ENCODE data around the gene MBOAT2. TPM values are rescaled to one million over a fixed set of nuclear protein-coding genes. Genes with fewer than 3 reads are reported as not detected.

The MBOAT2 gene
- total RNA-seq, 1 donor from 2014 or later, result 40.3 TPM

DNA sequence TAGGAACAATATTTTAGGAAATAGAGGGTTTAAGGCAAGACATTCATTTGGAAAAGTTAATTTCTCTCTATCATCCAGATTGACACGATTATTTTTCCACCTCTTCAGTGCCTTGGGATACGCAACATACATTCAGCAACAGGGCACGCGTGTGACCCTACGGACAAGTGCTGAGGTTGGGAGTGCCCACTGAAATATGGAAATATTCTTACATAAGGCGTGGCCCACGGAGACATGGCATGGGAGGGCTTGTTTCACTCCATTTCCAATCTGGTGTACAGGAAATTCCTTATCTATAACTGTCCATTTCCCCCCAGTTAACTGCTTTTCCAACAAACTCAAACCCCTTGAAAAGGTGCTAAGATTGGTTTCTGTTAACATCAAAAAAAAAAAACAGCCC, 145.2 kb downstream of the MBOAT2 start:
- DNase-seq, result no peak

- no peak for DNase-seq
Measured at GRCh38 chr2:8857709-8858108, 145.8 kb downstream of the MBOAT2 start.

DNA sequence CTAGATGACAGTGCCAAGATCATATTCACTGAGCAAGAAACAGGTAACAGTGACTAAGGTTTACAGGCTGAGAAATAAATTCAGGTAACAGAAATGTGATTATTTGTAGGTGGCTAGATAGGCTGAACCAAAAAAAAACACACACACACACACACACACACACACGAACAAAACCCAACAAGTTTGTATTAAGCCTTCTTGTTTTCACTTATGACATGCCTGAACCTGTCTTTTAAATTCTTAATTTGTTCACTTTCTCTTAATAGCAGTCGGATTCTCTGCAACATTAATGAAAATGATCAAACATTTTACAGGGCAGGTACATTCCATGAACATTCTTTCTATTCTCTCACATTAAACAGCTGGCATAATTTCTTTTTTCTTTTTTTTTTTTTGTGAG, 147.3 kb downstream of the MBOAT2 start:
- no peak for DNase-seq

DNA sequence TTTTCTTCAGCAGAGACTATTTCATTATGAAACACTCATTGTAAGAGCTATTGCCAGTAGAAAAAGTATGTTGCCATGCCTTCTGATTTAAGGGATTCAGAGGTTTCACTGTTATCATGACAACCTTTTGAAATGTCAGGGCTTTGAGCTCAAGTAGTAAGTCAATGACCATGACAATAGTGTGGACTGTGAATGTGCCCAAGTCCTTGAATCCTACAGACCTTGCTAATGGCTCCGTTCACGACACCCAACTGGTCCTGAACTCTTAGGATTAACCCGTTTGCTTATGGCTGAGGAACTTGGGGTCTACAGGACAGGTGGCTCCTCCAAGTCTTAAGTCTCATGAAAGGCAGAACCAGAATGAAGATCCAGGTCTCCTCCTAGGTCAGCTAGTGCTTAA, 148.5 kb downstream of the MBOAT2 start:
- DNase-seq, result no peak

DNA sequence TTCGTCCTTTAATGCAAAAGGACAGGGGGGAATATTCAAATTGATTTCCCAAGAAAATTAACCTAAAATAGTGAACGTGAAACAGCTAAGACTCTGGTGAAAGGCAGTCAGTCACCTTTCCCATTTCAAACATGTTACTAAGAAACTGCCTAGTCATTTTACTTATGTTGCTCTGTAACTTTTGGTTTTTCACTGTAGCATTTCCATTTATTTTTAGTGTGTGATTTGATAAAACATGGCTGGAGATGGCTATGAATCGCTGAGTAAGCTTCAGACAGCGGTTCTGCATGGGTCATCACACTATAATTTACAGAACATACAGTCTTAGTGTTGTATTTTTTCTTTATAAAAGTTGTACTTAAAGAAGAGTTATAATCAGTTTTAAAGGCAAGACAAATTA, 150.1 kb downstream of the MBOAT2 start:
- DNase-seq, result no peak

- DNase-seq, result no peak
Measured at GRCh38 chr2:8851811-8852560, 151.5 kb downstream of the MBOAT2 start.

DNA sequence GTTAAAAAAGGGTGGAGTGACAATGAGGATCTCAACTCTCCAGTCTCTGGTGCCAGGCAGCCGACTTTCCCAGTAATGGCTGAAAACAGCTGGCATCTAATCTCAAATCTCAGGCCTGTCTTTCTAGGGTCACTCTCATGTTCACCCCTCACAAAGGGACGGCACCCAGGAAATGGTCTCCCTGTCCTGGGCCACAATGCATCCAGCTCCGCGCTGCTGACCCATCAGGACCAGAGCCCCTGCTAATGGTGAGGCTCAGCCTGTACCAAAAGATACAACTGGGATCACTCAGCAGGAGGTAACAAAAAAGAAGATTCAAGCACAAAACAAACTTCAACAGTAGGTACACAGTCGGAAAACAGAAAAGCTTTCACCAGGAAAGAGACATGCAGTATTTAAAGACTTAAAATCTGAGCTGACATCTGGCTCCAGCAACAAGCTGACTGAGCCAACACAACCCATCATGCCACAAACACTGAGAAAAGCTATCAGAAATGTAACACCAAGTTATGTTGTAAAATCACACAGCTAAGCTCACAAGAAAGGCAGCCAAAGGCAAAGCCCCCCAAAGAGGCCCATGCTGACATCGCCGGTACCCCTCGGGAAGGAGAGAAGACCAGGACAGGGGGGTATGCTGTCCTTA, 152.5 kb downstream of the MBOAT2 start:
- no peak for DNase-seq

DNA sequence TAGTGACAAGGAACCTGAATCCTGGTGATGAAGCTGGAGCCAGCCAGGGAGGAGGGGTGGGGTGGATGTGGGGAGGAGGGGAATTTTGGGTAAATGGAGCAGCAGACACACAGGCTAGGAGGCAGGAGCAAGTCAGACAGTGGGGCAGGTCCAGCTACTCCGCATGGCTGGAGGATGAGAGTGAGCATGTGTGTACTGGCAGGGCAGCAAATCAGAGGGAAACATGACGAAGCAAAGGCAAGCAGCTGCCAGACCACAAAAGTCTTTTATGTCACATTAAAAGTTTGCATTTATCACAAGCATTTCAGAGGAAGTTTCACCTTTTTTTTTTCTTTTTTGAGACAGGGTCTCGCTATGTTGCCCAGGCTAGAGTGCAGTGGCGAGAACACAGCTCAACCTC, 154.2 kb downstream of the MBOAT2 start:
- DNase-seq, result no peak

GRCh38 chr2:8848328-8849100, 155.0 kb downstream of the MBOAT2 start:
- DNase-seq, result no peak

DNA sequence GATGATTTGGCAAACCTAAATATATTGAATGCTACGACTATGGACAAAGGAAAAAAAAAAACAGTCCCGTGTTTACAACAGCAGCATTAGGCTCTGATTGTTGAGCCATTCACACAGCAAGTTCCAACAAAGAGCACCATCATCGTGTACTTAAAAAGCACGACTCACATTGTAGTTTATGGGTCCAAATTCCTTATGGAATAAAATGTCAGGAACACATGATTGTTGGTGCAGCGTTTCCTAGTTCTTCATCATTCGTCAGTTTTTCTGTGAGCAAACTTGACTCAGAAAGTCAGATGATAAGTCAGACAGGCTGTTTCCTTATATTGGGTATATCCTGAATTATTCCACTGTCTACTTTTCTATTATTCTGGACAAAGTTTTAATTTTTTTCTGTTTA, 156.1 kb downstream of the MBOAT2 start:
- no peak for DNase-seq

DNA sequence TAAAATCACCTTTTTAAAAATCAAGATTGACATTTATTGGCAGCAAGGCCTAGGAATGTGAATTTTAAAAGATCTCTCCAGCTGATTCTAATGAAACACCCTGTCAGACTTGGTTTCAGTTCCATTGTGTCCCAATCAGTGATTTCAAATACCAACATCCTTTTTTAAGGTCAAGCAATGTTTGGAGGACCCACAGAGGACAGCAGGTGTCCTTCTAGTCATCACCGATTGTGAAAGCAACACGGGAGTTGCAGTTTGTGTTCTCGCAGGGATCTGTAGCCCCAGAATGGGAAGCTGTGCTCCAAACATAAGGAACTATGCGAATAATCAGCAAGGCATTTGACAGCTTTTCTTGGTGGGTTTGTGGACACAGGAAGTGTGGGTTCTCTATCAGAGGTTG, 161.6 kb downstream of the MBOAT2 start:
- no peak for DNase-seq

DNA sequence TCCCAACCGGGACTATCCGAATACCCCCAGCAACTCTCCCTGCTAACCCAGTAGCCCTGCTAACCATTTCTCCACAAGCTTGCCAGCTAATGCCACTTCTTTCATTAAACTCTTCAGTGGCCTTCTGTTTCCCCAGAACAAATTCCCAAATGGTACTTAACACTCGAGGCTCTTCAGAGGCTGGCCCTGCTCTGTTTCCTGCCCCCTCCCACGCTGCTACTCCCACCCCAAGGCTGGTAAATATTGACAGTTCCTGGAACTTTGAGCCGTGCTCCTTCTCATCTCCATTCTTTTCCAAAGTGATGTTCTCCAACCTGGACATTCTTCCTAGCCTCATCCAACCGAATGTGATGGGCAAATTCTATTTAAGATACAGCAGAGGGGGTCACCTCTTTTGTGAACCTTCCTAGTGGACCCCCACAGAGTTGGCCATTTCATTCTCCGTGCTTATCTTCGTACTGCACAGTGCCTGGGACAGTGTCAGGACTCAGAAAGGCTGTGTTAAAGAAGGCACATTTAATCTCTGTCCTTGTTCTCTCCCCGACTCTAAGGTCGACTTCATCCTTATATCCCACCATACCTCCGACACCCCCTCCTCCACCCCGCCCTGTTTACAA, 162.9 kb downstream of the MBOAT2 start:
- DNase-seq, result no peak

DNA sequence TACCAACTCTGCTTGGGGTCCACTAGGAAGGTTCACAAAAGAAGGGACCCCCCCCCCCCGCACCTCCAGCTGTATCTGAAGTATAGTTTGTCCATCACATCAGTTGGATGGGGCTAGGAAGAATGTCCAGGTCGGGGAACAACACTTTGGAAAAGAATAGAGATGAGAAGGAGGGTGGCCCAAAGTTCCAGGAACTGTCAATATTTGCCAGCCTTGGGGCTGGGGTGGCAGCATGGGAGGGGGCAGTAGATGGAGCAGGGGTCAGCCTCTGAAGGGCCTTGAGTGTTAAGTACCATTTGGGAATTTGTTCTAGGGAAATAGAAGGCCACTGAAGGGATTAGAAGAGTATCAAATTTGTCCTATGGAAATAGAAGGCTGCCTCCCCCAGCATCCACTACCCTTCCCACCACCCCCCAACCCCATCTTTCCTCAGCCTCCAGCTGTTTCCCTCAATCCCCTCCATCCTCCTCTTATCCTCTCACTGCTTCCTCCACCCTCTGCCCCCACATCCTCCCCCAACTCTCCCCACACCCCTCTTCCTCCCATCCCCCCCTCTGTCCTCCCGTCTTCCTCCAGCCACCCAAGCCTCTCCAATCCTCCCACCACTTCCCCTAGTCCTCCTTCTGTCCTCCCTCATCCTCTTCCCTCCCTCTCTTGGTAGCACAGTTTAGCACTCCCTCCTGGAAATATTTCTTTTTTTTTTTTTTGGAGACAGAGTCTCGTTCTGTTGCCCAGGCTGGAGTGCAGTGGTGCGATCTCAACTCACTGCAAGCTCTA, 164.1 kb downstream of the MBOAT2 start:
- DNase-seq, result no peak

- DNase-seq, result no peak
Measured at GRCh38 chr2:8837795-8838140, 165.7 kb downstream of the MBOAT2 start.

DNA sequence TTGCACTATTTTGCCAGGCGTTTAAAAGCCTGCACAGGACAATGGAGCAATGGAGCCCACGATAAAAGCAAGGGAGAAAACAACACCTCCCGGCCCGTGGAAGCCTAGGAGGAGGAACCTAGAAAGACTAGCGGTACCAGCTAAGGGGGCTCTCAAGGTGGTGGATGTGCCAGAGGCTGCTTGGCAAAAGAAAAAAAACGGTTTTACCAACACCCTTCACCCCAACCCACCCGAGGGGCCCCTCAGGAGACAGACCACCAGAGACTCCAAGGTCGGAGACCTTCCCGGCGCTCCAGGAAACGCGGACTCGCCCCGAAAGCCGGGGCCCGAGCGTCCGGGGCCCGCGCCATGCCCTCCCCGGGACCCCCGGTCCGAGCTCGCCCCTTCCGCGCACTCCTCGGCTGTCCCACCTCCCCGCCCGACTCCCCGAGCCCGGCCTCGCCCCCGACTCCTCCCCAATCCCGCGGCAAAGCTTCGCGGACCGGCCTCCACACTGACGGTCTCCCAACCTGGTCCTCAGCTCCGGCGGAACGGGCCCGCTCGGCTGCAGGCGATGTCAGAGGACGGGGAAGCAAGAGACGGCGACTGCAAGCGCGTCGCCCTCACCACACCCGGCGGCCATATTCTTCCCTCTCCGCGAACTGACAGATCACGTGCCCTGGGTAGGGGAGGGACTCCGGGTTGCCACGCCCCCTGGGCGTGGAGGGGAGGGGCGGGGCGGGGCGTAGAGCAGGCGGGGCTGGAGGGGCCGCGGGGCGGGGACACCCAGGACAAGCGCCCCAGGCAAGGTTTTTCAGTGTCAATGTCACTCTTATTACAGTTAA, 166.3 kb downstream of the MBOAT2 start, which contains the start of gene KIDINS220:
Gene KIDINS220, minus strand, starts transcription at position 643 of the 824 bp plus-strand sequence. CDS start 10,520 bp downstream, outside the sequence.
- peak; percentile 73 for DNase-seq

DNA sequence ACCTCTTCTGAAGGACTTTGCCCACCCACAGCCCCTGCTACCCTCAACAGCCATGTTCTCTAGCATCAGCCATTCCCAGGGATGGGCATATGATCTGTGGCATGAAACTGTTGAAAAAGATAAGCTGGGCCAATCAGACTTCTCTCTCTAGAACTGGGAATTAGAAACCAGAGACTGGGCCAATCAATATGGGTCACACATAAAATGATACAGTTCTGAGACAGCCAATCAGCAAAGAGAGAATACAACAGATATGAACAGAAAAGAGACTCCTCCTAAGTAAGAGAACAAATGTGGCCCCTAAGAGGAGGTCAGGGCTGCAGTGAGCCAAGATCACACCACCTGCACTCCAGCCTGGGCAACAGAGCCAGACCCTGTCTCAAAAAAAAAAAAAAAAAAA, 168.2 kb downstream of the MBOAT2 start:
- DNase-seq, result no peak

DNA sequence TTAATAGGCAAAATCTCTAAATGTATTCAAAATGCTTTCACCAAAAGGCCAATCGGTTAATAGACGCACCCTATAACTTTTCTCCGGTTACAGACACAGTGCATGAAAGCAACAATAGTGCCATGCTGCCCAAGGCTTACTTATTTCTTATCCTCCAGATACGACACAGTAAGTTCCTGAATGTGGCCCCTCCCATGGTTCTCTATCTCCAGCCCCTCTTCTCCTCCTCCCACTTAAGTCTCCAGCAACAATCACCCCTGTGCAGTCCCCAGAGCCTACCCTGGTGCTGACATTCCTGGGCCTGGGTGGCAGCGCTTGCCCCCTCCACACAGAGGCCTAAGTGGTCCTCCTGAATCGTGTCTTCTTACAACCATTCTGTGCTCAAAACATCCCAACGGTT, 169.6 kb downstream of the MBOAT2 start:
- DNase-seq, result no peak

DNA sequence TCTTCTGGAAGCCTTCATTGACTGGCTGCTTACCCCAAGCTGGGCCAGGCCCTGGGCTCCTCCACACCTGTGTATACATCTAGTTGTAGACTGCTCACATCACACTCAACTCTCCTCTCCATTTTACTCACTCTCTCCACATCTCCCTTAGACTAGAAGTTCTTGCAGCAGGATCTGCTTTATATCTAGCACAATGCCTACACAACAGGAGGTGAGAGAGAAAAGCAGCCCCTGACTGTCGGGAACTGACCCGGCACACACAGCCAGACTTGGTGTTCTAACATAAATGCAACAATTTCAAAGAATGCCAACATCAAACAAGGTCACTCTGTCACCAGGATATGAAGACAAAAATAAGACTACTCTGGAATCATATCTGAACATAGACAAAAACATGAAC, 172.0 kb downstream of the MBOAT2 start:
- no peak for DNase-seq

- no peak for DNase-seq
Measured at GRCh38 chr2:8827729-8828128, 175.8 kb downstream of the MBOAT2 start.

- no peak for DNase-seq
Measured at GRCh38 chr2:8822218-8822617, 181.3 kb downstream of the MBOAT2 start.

Measured in skin of body (tissue), 2 donors.